ENCODE measurements around the gene FN1. TPM values are rescaled to one million over a fixed set of nuclear protein-coding genes. Genes with fewer than 3 reads are reported as not detected.

Gene FN1
- total RNA-seq, 6 experiments from 2014 or later, result 938 to 2,279 (median 1,324) TPM

GRCh38 chr2:215416656-215417055 is 19.2 kb downstream of the FN1 start:
- H3K27ac ChIP-seq, result peak overlapping the region; percentile 31 to 89 (median 71)
- H3K4me3 ChIP-seq, result no peak overlapping the region
- no peaks in the 10 kb centered on the region for H3K9me3 ChIP-seq
- no peaks in the 10 kb centered on the region for H3K27me3 ChIP-seq
- TF ChIP-seq CTCF (IDR thresholded peaks at IDR 0.05) (no peak), POLR2A (IDR thresholded peaks at IDR 0.05) (no peak)
- peaks cover 0 to 68% (median 18%) of the 10 kb centered on the region in 4 donors for H3K4me1 ChIP-seq
- DNase-seq, result no peak
- peaks cover 0 to 42% (median 18%) of the 10 kb centered on the region in 4 donors for H3K36me3 ChIP-seq
- intact Hi-C loops (cut with DNase I), result no loop called here
- no peak for ATAC-seq
- 9% methylated on average over 2 of the region's 2 CpGs for WGBS (ENCODE audit: insufficient coverage, low coverage, low lambda C conversion rate, missing lambda C conversion rate)

GRCh38 chr2:215415820-215416577 is 19.9 kb downstream of the FN1 start:
- H3K27me3 ChIP-seq, result no peaks in the 10 kb centered on the region
- intact Hi-C loops (cut with DNase I), result no loop called here
- no peak overlapping the region for H3K4me3 ChIP-seq
- no peaks in the 10 kb centered on the region for H3K9me3 ChIP-seq
- WGBS (ENCODE audit: insufficient coverage, low coverage, low lambda C conversion rate, missing lambda C conversion rate), result 32% methylated on average over 1 of the region's 1 CpG
- H3K4me1 ChIP-seq, result peaks cover 0 to 61% (median 18%) of the 10 kb centered on the region in 4 donors
- H3K27ac ChIP-seq, result peak overlapping the region in 2 of 3 donors; percentile 71 to 89
- no peak for ATAC-seq
- no peak for DNase-seq
- H3K36me3 ChIP-seq, result peaks cover 0 to 40% (median 18%) of the 10 kb centered on the region in 4 donors
- no peak for TF ChIP-seq CTCF (IDR thresholded peaks at IDR 0.05)

GRCh38 chr2:215415218-215415617 is 20.6 kb downstream of the FN1 start:
- Histone ChIP-seq H3K36me3 (peaks cover 0 to 48% (median 21%) of the 10 kb centered on the region in 4 donors), H3K4me1 (peaks cover 0 to 54% (median 18%) of the 10 kb centered on the region in 4 donors), H3K4me3 (peak overlapping the region in 1 of 3 donors; percentile 9), H3K27me3 (no peaks in the 10 kb centered on the region), H3K27ac (peak overlapping the region in 2 of 3 donors; percentile 71 to 89), H3K9me3 (no peaks in the 10 kb centered on the region)
- ATAC-seq (peak; percentile 7 to 27 (median 14)), DNase-seq (no peak)
- TF ChIP-seq CTCF (IDR thresholded peaks at IDR 0.05) (no peak), POLR2A (IDR thresholded peaks at IDR 0.05) (no peak)
- 3% methylated on average over 1 of the region's 1 CpG for WGBS (ENCODE audit: insufficient coverage, low coverage, low lambda C conversion rate, missing lambda C conversion rate)
- intact Hi-C loops (cut with DNase I), result no loop called here

DNA sequence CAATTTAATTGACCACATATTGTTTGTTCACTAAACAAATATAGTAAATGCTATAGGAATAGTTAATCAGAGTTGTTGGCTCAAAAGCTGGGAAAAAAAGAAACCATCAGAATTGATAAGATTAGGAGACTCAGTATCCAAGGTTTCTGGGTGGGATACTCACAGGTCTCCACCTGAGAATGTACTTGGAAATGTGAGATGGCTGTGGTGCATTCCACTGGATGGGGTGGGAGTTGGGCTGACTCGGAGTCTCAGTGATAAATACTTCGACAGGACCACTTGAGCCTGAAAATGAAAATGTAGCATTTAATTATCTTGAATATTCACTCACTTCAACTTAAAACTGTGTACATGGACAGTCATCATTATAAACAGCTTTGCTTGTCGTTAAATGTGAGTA is 21.2 kb downstream of the FN1 start:
- H3K9me3 ChIP-seq, result no peaks in the 10 kb centered on the region
- intact Hi-C loops (cut with DNase I), result no loop called here
- H3K36me3 ChIP-seq, result peaks cover 0 to 53% (median 23%) of the 10 kb centered on the region in 4 donors
- DNase-seq (no peak), ATAC-seq (no peak)
- peak overlapping the region; percentile 1 to 89 (median 71) for H3K27ac ChIP-seq
- 64% methylated on average over 3 of the region's 3 CpGs for WGBS (ENCODE audit: insufficient coverage, low coverage, low lambda C conversion rate, missing lambda C conversion rate)
- no peaks in the 10 kb centered on the region for H3K27me3 ChIP-seq
- H3K4me1 ChIP-seq, result peaks cover 0 to 49% (median 16%) of the 10 kb centered on the region in 4 donors
- no peak for TF ChIP-seq CTCF (IDR thresholded peaks at IDR 0.05)
- peak overlapping the region in 1 of 3 donors; percentile 9 for H3K4me3 ChIP-seq
